ENCODE results near the gene GLRX.
"Not testable (repeated sequence)": the region's sequence is repeated elsewhere in the genome, so short reads cannot be mapped to it uniquely, and the experiment has no call there.

GLRX gene

DNA sequence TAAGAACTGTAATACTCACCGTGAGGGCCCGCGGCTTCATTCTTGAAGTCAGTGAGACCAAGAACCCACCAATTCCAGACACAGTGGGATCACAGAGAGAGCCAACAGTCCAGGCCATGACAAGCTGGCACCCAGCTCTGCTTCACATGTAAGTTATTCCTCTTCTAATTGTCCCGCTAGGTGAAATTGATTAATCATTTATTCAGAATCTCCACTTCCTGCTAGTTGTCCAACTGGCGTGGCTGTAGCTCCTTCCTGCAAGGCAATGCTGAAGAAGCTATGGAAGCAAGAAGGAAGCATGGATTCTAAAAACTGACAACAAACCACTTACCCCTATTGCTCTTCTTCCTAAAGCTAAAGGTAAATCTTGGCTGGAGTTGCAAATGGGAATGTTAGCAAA lies 30.0 kb upstream of the GLRX start:
- no peak for DNase-seq (ENCODE audit: low spot score)

DNA sequence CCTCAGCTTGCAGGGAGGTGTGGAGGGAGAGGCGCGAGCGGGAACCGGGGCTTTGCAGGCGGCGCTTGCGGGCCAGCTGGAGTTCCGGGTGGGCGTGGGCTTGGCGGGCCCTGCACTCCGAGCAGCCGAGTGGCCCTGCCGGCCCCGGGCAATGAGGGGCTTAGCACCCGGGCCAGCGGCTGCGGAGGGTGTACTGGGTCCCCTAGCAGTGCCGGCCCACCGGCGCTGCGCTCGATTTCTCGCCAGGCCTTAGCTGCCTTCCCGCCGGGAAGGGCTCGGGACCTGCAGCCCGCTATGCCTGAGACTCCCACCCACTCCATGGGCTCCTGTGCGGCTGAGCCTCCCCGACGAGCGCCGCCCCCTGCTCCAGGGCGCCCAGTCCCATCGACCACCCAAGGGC lies 28.6 kb upstream of the GLRX start:
- not testable (repeated sequence) for DNase-seq (ENCODE audit: low spot score)

DNA sequence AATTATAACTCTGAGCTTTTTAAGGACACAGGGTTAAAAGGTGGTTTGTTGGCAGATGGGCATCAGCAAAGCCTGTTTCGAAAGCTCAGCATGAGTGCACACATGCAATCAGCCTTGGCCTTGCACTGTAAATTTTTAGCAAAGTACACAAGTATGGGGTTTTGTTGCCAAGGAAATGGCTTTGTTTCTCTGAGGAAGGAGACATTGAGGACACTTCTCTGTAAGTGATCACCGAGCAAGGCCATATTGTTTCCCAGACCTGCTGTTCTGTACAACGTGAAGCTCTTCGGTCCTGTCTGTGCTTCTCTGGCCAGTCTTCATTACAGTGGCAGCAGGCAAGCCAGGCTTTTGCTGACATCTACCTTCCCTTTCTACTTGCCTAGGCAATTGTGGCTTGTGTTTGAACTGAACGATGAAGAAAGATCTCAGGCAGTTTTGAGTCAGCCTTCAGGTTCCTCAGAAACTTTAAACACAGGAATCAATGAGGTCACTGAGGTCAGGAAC lies 27.9 kb upstream of the GLRX start:
- peak; percentile 28 for DNase-seq (ENCODE audit: low spot score)

DNA sequence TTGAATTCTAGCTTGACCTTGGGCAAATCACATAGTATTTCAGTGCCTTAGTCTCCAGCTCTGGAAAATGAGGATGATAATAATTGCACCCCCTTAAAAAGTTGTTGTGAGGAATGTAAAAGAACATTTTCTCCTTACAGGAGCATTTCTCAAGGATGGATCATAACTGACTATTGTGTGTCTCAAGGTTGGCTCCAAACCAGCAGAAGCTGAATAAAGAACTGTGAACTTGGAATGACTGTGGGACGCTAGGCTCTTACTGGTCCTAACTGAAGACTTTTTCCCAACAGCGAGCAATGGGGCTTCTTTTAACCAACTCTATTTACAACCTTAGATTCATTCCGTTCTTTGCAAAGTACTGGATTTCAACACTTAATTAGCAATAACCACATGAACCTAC lies 26.2 kb upstream of the GLRX start:
- DNase-seq (ENCODE audit: low spot score), result peak; percentile 61

DNA sequence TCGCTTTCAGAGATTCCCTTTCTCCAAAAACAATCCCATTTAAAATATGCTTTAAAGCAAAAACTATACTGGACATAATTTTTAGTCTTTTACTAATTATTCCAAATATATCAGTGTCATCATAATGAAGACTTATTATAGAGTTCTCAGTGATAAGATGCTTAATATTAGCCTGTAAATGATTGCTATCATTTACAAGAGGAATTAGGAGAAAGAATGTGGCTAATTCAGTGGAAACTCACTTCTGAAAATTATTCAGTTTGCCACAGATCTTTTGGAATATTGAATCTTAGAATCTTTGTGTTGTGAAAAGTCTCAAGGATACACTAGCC lies 24.7 kb upstream of the GLRX start:
- no peak for DNase-seq (ENCODE audit: low spot score)

DNA sequence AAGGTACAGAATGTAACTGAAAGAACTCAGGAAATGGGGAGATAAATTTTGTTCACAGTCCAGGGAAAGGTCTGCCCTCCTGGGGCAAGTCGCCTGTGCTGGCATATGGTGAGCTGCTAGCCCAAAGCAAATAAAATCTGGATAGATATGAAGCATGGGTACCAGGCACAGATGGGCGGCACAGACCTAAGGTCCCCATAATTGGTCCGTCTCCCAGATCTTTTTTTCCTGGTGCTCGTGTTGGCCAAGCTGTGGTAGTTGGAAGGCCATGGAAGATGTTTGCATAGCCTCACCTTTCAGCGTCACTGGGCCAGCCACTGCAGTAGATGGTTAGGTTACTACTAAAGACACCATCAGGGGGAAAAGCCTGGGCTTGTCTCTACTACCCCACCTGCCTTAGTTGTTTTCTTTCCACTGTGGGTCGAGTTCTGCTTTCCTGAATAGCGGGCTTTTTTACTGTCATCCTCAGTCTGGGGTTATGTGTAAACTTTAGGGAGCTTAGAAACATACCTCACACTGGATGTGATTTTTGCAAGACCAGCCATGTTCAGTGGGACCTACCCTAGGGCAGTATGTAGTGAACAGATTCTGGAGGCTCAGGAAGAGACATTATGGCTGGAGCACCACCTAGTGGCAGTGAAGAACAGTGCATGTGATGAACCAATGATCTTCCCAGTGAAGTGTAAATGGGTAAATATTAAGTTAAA lies 24.2 kb upstream of the GLRX start:
- DNase-seq (ENCODE audit: low spot score), result peak; percentile 83

DNA sequence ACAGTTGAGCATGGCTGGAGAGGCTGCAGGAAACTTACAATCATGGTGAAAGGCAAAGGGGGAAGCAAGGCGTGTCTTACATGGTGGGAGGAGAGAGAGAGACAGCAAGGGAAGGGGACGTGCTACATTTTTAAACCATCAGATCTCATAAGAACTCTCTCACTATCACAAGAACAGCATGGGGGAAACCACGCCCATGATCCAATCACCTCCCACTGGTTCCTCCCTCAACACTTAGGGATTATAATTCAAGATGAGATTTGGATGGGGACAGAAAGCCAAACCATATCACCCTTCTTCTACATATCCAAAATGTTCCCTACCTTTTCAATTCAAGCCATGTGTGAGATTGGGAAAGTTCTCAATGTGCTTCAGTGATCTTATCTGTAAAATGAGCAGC lies 22.9 kb upstream of the GLRX start:
- no peak for DNase-seq (ENCODE audit: low spot score)

DNA sequence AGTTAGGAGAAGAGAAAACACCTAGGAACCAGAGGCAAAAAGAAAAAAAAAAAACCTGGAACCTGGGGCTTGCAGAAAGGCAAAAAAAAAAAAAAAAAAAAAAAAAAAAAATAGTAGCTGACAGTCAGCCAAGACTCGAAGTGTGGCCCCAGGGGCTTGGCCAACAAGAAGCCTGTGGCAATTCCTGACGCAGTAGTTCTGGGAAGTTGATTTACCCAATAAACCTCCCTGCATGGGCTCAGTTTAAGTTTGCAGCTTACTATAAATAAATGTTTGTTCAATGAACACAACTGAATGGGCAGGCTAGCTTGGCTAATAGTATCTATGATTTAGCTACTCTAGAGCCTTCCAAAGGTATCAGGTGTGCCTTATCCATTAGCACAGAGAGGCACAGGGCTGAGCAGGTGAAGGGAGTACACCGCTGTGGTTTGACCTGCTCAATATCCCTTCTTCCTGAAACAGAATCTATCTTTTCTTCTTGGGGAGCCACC lies 21.3 kb upstream of the GLRX start:
- no peak for DNase-seq (ENCODE audit: low spot score)

DNA sequence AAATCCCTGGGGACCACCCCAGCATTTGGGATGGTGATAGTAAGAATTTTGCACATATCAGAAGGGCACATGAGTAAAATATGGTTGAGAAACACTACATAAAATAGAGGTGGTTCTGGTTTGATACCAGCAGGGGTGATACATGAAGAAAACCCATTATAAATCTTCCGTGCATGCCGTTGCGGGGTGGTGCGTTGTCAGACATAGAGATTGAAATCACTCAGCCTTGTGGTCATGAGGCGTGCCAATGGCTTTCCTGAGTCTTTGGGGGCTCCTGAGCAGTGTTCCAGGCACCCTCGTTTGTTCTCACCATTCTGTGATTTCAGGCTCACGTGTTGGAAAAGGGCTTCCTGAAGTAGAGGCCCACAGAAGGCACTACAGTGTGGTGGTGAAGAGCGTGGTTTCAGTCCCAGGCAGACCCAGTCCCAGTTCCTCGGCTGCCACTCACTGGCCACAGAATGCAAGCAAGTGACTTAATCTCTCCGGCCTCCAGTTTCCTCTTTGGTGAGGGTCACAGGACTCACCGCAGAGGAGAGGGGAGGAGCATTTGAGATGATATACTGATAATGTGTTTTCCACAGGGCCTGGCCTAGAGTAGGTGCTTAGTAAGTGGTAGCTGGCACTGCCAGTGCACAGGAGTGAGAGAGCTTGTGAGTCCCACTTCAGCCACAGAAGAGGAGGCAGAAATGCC lies 20.5 kb upstream of the GLRX start:
- DNase-seq (ENCODE audit: low spot score), result no peak

DNA sequence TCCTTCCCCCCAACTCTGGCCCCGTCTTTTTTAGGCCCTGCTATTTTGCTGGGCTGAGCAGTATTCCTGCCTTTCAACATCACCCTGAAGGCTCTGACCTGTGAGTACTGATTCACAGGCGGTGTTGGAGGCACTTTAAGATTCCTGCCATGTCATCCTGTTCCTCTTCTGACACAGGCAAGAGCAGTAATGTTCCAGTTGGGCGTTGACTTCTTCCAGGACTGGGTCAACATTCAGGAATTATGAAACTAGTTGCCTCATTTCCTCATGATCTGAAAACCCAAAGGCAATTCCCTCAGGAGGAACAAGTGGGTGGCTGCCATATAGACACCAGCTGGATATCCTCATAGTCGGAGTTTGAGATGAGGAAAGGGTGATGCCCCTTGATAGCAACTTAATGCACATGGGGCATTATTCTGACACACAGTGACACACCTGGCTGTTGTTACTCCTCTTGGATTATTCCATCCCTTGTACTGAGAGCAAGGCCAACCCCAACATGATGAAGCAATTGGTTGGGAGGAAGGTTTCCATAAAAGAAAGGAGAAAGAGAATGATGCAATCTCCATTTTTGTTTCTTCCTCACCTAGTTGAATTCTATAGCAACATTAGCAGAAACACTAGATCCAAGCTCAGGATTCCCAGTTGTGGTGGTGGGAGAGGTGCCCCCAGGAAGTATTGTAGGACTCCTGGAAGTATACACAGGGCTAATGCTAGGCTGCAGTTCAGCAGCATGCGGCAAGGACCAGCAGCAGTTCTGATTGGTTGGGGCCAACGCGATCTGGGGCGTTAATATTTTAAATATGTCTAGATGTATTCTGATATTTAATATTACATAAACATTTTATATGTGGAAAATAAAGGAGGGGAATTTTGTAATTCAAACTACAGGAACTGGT lies 19.6 kb upstream of the GLRX start:
- DNase-seq (ENCODE audit: low spot score), result peak; percentile 41

DNA sequence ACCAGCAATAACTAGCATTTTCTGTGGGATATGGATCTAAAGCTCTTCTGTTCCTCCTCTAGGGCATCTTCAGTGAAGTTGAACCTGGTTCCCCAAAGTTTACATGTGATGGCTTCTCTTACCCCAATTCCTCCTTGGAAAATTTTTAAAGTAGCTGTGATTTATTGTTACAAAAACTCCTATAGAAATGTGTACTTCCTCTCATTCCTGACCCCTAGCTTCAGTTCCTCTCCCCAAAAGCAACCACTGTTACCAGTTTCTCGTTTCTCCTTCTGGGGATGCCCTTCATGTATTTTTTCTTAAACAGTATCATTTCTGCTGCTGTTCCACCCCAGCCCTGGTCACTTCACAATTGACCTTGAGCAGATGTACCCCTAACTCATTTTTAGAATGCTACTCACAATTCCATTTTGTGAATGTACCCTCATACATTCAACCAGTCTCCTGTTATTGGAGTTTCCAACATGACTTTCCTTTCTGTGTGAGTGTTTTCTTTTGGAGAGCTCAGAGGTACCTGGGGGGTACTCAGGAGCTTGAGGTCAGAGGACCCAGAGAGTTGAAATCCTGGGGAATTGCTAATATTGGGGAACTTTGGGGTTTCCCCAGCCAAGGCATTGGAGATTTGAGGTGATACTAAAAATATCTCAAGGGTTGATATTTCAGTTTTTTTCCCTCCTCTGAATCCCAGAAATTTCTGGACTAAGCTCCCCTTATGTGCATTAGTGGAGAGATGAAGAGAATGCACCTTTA lies 18.6 kb upstream of the GLRX start:
- no peak for DNase-seq (ENCODE audit: low spot score)

DNA sequence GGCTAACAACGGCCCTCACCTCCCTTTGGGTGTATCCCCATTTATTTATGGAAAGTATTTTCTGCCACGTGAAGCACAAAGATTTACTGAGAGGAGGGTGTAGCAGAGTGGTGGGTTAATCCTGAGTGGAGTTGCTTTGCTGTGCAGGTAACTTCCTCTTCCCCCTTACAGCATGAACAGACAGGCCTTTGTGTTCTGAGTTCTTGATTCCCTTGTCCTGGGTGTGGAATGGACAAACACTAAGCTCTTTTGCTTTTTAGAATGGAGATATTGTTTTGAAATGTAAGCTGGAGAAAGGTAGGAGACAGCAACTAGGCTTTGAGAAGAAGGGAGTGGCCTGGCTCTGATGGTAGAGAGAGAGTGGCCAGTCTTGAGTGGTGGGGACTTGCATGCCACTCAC lies 17.1 kb upstream of the GLRX start:
- DNase-seq (ENCODE audit: low spot score), result no peak

DNA sequence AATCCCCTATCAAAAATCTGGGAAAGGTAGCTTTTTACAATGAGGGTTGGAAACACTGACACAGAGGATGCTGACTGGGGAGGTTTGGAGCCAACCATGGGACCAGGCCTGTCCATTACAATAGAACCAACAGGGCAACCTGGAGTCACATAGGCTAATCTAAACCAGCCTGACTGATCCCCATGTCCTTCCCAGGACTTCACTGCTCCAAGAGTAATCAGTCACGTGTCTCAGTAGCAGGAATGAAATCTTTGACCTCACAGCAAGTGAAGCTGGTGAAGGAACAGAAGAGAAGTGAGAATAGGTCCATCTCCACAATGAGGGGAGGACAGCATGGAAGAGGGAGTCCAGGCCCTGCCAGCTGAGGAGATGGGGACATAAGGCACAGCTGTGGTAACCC lies 16.0 kb upstream of the GLRX start:
- DNase-seq (ENCODE audit: low spot score), result no peak

DNA sequence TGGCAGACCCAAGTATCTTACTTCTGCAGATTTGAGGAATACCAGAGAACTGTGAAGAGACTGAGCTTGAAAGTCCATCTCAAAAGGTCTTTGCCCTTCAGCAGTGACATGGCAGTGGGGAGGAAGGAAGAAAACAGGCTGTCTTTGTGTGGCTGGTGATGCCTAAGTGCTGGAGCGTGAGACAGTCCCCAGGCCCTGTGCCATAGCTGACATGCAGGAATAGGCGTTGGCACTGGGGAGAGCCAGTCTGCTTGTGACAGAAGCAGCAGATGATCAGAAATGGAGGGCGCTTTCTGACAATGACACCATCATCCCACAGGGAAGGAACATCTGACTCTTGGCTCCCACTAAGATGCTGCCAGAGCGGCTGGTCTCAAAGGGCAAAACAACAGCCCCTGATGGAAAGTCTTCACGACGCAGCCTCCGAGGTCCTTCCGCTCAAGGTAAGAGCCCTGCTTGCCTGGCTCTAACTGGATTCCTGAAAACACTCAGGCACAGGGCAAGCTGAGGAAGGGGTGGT lies 15.5 kb upstream of the GLRX start:
- DNase-seq (ENCODE audit: low spot score), result no peak

DNA sequence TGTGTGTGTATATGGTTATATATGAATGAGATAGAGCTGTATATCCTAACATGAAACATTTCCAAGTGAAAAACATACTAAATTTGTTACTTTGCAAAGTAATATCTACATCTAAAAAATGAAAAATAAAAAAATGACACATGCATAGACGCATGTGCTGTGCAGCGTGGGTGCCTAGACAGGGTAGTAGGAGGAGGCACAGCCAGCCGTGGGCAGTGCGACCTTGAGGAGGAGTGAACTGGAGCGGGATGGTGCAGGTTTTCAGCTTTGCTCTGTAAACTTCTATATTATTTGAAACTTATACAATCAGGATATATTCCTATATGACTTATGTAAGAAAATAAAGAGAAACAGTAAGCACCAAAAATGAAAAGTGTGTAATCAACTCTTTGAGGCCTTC lies 15.0 kb upstream of the GLRX start:
- DNase-seq (ENCODE audit: low spot score), result no peak

DNA sequence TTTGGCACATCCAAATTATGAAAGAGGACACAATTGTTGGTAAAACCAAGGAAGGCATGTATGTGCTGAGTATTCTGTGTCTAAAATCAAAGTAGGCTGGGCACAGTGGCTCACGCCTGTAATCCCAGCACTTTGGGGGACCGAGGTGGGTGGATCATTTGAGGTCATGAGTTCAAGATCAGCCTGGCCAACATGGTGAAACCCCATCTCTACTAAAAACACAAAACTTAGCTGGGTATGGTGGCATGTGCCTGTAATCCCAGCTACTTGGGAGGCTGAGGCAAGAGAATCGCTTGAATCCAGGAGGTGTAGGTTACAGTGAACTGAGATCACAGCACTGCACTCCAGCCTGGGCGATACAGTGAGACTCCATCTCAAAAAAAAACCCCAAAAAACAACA lies 14.4 kb upstream of the GLRX start:
- not testable (repeated sequence) for DNase-seq (ENCODE audit: low spot score)

DNA sequence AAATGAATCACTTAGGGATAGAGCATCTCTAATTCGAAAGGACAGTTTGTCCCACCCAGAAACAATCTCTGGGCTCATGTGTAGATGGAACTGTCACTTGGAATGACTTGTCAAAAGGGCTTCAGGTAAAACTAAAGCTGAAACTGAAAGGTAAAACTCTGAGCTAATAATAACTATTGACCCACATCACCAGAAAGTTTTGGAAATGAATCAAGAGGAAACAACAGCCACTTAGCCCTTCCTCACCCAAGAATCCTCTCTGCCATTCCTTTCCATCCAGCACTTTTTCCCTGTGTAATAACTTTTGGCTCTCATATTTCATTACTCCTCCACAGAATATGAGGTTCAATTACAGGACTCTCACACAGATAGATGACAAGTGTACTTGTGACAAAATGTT lies 14.0 kb upstream of the GLRX start:
- DNase-seq (ENCODE audit: low spot score), result no peak

DNA sequence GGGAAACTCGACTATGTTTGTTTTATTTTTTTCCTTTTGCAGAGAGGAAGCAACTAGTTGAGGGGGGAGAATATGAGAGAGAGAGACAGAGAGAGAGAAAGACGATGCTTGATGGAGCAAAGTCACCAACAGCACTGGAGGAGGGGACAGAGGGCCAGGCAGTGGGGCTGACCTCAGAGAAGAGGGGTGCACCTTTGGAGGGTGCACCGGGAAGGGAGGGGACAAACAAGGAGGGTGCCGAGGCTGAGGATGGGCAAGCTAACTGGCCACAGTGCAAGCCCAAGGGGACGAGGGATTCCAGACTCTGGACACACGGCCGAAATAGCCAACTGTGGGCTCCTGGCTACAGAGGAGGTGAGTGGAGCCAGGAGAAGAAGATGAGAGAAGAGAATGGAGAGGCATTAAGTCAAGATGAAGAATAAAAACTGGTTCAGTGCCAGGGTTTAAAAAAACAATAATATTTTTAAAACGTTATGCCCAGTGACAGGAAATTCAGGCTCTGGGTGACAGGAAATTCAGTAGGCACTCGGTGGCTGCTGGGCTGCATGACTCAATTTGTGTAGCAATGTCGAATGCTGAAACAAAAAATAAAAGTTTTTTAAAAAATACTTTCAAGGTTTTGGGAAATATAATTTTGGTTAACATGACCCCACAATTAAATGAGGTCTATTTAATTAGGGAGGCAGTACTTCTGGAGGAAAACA lies 13.3 kb upstream of the GLRX start:
- DNase-seq (ENCODE audit: low spot score), result no peak

DNA sequence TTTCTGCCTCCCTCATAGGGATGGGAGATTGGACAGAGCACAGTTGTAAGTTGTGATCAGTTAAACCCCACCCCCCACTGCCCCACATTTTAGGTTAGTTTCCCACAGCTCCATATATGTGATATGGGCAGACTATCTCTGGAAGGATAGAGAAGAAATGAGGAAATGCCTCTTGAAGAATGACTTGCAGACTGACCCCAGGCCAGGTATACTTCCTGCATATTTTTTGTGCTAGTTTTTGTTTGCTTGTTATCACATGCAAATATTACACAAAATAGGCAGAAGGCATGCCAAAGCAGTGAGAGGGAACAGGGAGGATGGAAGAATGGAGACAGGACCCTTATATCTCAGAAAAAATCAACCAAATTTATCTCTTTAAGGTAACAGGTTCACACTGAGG lies 10.1 kb upstream of the GLRX start:
- DNase-seq (ENCODE audit: low spot score), result no peak

DNA sequence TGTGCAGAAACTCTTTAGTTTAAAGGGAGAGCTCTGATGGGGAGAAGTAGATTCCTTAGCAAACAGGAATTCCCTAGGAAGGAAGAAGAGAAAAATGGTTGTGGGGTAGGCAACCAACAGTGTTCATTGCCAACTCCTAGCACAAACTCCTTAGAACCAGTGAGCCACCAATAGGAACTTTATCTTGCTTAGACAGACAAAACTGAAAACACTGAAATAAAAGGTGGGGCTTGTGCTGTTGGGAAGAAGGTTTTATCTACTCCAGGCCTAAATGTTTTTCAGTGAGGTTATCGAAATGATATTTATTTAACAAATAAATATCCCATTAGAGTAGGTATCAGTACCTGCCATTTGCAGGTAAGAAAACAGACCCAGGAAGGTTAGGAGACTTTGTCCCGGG lies 7.7 kb upstream of the GLRX start:
- no peak for DNase-seq (ENCODE audit: low spot score)

DNA sequence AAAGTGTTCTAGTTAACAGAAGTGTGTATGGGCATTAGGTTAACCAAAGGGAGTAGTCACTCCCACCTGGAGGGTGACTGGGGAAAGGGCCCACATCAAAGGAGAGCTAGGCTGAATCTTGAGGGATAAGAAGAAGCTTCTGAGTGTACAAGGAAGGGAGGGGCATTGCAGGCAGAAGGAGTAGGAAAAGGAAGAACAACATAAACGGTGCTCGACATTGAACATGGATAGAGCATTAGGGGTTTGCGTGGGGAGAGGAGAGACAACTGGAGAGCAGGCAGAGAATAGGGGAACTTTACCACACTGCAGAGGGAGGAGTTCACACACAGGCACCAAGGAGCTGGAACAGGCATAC lies 5.3 kb upstream of the GLRX start:
- no peak for DNase-seq (ENCODE audit: low spot score)

Measured in AG08396 (cell line).